Kidney epithelial cell (primary cell): ENCODE data around the gene ZMPSTE24. TPM values are rescaled to one million over a fixed set of nuclear protein-coding genes. Genes with fewer than 3 reads are reported as not detected.

Source experiments
- DNase-seq: peaks from one replicate; pipeline ENCODE4 v3.0.0-alpha.2; 2010; ENCODE audit warnings: low read depth
- H3K27me3 ChIP-seq: 2 replicates; pipeline ENCODE4 v1.6.0; 2011; ENCODE audit warnings: low read length; ENCODE audit not compliant: control insufficient read depth, insufficient read depth
- H3K36me3 ChIP-seq: 2 replicates; pipeline ENCODE4 v1.5.1; 2011; ENCODE audit warnings: low read length; ENCODE audit not compliant: control insufficient read depth, insufficient read depth
- H3K4me3 ChIP-seq: 2 replicates; pipeline ENCODE4 v1.5.1; 2011; ENCODE audit warnings: low read depth, mild to moderate bottlenecking, control low read depth, low read length
- total RNA-seq: library from RNA; depleted of rRNA; stranded (reverse); fragments of >200 nt; gene quantifications from 2 replicates; pipeline ENCODE4 v1.2.3, GENCODE V29; 2015
- TF ChIP-seq, protein P1 (sequence below): IDR thresholded peaks from 2 replicates; pipeline ENCODE4 v1.5.1; 2011; ENCODE audit warnings: mild to moderate bottlenecking, moderate library complexity, low read length, control low read depth, inconsistent platforms; ENCODE audit not compliant: insufficient read depth, poor library complexity, severe bottlenecking

The ZMPSTE24 gene
- total RNA-seq, 1 donor from 2014 or later: 56.3 TPM

GRCh38 chr1:40272653-40273213, 14.7 kb downstream of the ZMPSTE24 start:
- no peaks in the 10 kb centered on the region for H3K36me3 ChIP-seq
- TF ChIP-seq, protein P1, sequence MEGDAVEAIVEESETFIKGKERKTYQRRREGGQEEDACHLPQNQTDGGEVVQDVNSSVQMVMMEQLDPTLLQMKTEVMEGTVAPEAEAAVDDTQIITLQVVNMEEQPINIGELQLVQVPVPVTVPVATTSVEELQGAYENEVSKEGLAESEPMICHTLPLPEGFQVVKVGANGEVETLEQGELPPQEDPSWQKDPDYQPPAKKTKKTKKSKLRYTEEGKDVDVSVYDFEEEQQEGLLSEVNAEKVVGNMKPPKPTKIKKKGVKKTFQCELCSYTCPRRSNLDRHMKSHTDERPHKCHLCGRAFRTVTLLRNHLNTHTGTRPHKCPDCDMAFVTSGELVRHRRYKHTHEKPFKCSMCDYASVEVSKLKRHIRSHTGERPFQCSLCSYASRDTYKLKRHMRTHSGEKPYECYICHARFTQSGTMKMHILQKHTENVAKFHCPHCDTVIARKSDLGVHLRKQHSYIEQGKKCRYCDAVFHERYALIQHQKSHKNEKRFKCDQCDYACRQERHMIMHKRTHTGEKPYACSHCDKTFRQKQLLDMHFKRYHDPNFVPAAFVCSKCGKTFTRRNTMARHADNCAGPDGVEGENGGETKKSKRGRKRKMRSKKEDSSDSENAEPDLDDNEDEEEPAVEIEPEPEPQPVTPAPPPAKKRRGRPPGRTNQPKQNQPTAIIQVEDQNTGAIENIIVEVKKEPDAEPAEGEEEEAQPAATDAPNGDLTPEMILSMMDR: no peak
- H3K4me3 ChIP-seq: no peak overlapping the region
- no peak for DNase-seq
- H3K27me3 ChIP-seq: no peaks in the 10 kb centered on the region

- TF ChIP-seq, protein P1: no peak
- DNase-seq: no peak
- H3K36me3 ChIP-seq: no peaks in the 10 kb centered on the region
Observed at GRCh38 chr1:40273547-40274166, 15.6 kb downstream of the ZMPSTE24 start.

GRCh38 chr1:40274331-40274730, 16.3 kb downstream of the ZMPSTE24 start:
- Histone ChIP-seq H3K27me3 (no peaks in the 10 kb centered on the region), H3K36me3 (no peaks in the 10 kb centered on the region), H3K4me3 (no peak overlapping the region)
- TF ChIP-seq, protein P1: no peak
- no peak for DNase-seq

More at GRCh38 chr1:40273547-40274166, 15.6 kb downstream of the ZMPSTE24 start:
- no peaks in the 10 kb centered on the region for H3K27me3 ChIP-seq
- no peak overlapping the region for H3K4me3 ChIP-seq

DNA sequence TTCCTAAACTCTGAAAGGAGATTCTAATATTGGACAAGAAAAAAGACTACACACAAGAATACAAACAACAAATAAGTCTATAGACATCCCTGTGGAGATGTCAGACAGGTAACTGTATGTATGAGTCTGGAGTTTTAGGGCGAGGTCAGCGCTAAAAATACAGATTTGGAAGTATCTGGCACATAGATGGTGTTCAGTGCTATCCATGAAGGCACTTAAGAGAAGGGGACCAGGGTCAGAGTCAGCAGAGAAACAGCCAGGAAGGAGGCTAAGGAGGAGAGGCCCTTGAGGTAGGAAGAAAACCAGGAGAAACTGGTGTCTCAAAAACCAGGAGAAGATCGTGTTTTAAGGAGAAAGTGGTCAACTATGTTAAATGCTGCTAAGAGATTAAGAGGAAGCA, 18.1 kb downstream of the ZMPSTE24 start:
- TF ChIP-seq, protein P1: no peak
- no peaks in the 10 kb centered on the region for H3K27me3 ChIP-seq
- DNase-seq: no peak
- H3K36me3 ChIP-seq: no peaks in the 10 kb centered on the region
- no peak overlapping the region for H3K4me3 ChIP-seq

DNA sequence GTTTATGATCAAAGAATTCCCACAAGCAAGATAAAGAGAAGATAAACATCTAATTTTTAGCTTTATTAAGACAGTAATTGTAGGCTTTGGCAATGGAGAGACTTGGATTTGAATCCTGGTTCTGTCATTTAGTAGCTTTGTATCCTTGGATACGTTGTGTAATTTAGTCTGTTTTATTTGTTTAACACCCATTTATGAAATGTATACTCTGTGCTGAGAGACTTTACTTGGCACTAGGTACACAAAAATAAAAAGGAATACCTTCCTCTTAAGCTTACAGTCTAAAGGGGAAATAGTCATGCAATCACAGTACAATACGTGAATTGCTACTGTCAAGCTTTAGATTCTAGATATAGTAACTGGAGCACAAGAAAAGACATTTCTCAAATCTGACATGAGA, 23.8 kb downstream of the ZMPSTE24 start:
- no peak for DNase-seq
- TF ChIP-seq, protein P1: no peak
- no peaks in the 10 kb centered on the region for H3K27me3 ChIP-seq
- no peak overlapping the region for H3K4me3 ChIP-seq
- H3K36me3 ChIP-seq: no peaks in the 10 kb centered on the region

GRCh38 chr1:40291293-40291692, 33.3 kb downstream of the ZMPSTE24 start:
- Histone ChIP-seq H3K4me3 (no peak overlapping the region), H3K36me3 (no peaks in the 10 kb centered on the region), H3K27me3 (no peaks in the 10 kb centered on the region)
- TF ChIP-seq, protein P1: no peak
- no peak for DNase-seq
